ENCODE measurements around the gene SUPT3H.
"Not testable (repeated sequence)": the region's sequence is repeated elsewhere in the genome, so short reads cannot be mapped to it uniquely, and the experiment has no call there.

SUPT3H gene

DNA sequence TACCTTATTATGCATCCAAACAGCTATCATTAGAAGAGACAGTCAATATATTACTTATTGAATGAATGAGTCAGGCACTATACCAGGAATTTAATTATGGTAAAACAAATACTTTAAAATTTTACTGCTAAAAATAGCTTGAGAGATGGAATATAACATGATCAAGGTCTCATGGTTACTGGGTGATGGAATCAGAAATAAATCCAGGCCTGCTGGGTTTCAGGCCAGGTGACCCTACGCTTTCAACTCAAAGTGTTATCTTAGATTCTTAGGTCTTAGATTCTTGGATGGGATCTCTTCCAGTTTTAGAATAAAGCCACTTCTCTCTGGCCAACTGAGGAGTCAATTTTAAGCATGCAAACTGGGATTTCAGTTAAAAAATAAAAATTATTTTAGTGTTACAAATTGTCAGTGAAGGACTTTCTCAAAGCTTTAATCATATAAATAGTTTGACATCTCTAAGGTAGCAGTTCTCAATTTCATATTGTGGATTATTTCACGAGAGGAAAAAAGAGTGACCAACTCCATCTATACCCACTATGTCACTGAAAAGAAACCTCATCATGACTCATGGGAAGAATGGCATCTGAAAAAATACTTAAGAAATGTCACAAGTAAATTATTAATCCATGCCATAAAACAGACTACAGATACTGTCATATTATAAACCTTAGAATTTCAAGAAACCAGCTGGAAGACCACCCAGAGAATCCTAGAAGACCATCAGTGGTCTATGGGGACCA lies 333.1 kb downstream of the SUPT3H start:
- no peak for DNase-seq

DNA sequence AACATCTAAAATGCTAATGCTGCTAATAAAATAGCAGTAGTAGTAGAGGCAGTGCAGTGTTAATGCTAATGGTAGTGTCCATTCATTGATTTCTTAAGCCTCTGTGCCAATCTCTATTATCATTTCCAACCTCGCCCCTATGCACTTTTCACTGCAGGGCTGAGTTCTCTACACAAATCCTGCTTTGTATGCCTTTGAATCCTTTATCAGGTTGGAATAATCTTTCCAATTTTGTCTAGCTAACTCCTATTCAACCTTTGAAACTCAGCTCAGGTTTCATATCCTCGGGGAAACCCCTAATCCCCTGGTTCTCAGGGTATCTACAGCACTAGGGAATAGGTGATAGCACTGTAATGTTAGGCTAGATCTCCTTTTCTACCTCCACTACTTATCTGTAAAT lies 333.6 kb downstream of the SUPT3H start:
- DNase-seq, result no peak

DNA sequence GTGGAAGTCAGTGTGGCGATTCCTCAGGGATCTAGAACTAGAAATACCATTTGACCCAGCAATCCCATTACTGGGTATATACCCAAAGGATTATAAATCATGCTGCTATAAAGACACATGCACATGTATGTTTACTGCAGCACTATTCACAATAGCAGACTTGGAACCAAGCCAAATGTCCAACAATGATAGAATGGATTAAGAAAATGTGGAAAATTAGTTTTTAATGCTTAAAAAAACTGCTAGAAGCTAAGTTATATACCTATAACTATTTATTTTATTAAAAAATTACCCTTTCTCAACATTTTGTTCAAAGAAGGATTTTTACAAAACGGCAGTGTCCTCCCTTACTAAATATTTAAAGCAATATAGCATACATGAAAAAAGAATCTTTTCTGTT lies 335.1 kb downstream of the SUPT3H start:
- not testable (repeated sequence) for DNase-seq

DNA sequence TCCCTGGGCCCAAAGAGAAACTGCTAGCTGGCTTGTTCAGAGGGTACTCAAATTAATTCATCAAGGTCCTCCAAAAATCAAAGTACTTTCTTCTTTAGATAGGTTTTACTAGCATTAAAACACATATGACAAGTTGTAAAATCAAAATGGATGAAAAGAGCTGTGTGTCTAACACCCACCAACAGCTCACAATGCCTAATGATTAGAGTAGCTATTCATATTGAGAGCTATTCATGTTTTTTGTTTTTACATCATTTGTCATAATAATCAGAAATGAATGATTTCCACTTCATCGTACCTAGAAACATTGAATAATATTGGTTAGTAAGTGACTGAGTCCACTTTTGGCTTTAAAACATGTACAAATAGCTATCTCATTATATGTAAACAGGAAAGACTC lies 339.5 kb downstream of the SUPT3H start:
- DNase-seq, result no peak

DNA sequence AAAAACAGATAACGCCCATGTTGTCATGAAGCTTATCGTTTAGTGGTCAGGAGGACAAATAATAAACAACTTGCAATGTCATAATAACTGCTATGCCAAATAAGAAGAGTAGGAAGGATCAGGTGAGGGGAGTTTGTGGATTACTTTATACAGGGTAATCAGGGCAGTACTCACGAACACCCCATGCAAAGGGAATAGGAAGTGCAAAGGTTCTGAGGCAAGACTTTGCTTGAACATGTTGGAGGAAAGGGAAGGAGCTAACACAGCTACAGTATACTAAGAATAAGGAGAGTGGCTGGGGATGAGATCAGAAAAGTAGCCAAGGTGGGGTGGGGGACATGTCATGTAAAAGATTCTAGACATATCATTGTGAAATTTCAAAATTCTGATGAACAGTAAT lies 341.6 kb downstream of the SUPT3H start:
- DNase-seq, result no peak

DNA sequence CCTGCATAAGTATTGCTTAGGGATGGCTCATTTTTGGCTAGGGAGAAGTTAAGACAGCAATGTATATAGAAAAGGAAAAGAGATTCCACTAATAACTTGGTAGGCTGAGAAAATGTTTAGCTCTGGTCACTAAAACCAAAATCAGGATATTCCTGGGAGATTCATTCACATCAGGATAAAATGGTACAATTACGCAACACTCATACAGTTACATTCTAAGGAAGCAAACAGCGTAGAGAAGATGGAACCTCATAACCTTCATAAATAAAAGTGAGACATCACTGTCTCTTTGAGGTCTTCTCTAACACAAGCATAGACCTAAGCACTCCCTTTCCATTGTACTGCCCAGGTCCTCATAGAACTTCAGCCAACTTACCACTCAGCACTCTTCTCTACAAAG lies 345.3 kb downstream of the SUPT3H start:
- DNase-seq, result no peak

DNA sequence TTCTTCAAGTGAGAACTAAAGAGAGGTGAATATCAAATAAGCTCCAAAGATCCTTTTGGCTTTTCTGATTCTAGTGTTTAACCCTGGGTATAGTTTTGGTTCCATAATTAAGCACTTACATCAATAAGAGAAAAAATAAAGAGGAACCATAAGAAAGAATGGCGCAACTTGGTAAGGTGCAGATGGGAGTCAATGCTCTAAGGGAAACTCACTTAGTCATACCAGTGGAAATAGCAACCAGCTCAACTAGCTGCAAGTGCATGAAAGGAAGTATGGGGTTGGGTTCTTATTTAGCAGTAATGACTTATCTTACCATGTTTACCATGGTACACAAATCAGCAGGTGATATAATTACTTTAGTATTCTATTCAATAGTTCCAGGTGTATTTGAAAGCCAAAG lies 346.1 kb downstream of the SUPT3H start:
- DNase-seq, result no peak

DNA sequence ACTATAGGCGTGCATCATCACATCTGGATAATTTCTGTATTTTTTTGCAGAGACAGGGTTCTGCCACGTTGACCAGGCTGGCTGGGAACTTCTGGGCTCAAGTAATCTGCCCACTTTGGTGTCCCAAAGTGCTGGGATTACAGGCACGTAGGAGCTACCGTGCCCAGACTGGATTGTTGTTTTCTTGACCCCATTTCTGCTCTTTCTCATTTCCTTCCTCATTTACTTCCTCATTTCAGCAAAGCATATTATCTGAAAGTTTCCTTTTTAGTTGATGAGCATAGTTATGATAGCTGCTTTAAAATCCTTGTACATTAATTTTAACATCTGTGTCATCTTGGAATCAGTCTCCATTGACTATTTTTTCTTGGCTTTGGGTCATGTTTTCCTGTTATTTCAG lies 350.6 kb downstream of the SUPT3H start:
- DNase-seq, result no peak

DNA sequence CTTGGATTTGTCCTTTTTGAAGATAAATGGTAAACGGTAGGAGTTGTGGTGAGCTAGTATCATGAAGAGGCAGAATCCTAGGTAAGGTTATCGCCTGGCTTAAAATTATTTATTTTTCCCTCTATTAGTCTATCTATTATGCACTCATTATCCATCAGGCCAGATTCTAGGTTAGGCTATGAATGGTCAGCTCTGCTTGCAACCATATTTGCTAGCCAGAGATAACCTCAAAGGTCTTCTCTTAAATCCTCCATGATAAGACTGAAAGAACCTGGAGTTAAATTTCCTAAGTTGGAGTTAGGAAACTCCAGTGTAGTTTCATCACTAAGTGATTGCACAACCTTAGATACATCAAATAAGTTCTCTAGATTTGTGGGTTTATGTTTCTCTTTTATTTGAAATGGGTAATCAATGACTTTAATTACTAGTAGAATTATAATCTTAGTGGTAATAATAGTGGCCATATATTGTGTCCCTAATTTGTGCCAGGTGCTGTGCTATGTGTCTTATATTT lies 351.7 kb downstream of the SUPT3H start:
- no peak for DNase-seq

DNA sequence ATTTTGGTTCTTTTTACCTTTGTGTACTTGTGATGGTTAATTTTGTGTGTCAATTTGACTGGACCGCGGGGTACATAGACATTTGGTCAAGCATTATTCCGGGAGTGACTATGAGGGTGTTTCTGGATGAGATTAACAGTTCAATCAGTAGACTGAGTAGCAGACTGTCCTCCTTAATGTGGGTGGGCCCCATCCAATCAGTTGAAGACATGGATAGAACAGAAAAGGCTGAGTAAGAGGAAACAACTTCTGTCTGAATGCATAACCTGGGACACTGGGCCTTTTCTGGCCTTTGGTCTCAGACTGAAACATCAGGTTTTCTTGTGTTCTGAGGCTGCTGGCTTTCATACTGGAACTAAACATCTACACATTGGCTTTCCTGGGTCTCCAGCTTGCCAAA lies 353.1 kb downstream of the SUPT3H start:
- DNase-seq, result no peak

DNA sequence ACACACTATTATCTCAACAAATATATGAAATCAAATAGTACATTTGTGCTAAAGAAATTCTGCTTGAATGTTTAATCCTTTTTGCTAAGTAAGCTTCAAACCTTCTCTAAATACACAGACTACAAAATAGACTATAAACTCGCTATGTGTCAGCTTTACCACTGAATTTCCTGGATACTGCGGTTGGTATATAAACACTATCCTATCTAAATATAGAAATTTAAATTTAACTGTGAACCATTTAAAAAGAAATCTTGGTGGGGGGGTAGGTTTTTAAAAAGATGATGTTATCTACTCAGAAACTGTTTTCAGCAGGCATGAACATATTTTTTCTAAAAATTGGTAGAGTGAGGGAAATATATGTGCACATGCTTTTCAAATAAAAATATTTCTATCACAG lies 356.1 kb downstream of the SUPT3H start:
- peak; percentile 55 for DNase-seq

DNA sequence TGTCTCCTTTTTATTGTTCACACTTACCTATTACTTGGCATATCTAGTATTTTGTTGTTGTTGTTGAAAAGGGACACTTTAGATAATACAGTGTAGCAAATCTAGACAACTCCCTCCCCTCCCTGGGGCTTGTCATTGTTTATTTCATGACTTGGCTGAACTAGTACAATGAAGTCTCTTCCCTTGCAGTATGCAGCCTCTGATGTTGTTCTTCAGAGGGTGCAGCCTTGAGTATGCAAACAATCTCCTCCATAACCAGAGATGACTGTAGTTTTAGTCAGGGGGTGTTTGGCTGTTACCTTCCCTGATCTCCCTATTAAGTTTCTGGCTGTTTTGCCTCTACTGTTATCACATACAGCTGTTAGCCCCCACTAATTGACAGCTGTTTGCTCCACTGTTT lies 365.0 kb downstream of the SUPT3H start:
- no peak for DNase-seq

DNA sequence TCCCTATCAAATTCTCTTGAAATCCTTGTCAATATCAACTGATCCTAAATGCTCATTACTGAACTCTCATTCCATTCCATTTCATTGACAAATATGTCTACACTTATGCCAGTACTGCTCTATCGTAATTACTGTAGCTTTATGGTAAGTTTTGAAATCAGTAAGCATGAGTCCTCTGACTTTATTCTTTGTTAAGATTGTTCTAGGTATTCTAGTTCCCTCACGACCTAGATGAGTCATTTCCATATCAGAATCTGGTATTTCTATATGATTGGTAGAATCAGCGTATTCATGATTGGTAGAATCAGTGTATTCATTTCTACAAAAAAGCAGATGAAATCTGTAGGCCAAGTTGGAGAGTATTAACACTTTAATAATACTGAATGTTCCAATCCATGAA lies 368.2 kb downstream of the SUPT3H start:
- DNase-seq, result no peak

DNA sequence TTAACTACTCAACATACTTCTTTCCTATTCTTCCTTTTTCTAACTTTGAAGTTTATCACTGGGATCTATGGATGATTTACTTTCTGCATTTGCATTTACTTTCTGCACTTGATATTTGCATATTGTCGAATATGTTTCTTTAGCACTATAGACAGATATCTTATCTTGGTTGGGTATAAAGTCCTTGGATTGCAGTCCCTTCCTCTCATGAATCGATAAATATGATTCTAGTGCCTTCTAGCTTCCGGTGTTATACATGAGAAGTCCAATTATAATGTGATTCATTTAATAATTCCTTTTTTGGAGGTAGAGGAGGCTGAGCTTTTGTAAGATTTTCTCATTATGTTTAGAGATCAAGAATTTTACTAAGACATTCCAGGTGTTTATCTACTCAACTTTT lies 370.8 kb downstream of the SUPT3H start:
- DNase-seq, result no peak

DNA sequence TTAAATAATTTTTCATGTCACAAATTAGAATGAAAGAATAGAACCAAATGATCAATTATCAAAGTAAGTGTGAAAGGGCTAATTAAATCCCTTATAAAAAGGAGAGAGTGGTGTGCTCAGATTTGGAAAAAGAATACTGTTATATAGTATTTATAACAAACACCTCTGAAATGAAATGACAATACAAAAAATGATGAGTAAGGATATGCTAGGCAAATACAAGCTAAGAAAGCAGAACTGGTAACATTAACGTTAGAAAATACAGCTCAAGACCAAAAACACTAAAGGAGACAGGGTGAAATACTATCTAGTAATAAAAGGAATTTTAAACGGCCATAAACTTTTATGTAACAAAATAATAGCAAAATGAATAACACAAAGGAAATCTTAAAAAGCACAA lies 373.8 kb downstream of the SUPT3H start:
- no peak for DNase-seq

DNA sequence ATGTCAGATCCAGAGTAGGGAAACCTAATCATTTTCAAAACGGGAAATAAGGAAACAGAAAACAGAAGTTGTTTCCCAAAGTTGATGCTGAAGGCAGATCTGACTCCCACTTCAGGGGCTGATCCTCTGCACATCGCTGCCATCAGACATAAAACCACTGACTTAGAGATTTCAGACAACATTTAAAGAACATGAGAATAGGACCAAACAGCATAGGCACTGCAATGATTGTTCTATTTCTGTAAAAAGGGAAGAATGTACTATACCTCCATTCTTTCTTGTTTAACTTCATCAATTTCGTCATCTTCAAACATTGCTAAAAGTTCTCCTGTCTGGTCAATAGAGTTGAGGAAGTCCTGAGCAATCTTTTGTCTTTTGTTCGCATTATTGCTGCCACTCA lies 374.3 kb downstream of the SUPT3H start:
- DNase-seq, result no peak

DNA sequence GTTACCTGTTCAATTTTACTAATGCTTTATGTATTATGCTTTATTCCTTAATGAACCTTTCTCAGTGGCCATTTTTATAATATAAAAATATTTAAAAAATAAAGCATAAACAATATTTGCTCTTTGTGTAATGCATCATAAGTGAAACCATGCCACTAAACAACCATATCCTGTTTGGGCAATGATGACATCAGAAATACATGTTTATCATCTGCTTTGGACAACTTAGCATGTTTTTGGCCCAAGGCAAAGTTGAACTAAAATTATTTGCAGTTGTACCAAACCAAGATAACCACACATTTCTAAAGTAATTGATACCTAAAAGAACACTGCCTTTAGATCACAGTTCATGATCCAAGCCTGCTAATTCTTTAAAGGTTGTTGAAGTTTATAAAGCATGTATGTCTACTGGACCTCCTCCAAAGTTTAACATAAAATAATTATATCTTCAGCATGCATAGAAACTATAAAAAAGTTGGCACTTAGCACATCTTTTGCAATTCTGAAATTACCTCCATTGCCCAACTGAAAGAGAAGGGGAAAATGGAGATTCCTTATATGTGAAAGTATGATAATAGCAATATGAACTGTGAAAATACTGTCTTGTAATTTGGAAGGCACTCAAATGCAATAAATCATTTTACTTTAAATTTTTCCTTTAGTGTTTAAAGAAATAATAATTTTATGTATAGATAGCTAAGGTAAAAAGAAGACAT lies 375.2 kb downstream of the SUPT3H start:
- peak; percentile 21 for DNase-seq

DNA sequence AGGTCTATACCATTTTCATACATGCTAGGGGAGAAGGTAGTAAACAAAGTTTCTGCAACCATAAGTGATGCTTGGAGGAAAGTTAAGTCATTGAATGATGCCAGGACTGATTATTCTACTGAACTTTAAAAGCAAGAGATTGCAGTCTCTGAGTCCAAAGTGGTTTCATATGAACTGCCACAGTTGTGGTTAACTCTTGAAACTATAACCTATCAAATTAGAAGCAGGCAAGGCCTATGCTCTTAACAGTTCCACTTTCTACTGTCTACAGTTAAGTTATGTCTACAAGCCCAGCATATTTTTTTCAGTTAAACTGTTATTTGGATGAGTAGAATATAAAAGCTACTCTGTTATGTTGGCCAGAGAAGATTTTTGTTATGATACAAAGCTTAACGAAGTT lies 376.1 kb downstream of the SUPT3H start:
- peak; percentile 20 for DNase-seq

DNA sequence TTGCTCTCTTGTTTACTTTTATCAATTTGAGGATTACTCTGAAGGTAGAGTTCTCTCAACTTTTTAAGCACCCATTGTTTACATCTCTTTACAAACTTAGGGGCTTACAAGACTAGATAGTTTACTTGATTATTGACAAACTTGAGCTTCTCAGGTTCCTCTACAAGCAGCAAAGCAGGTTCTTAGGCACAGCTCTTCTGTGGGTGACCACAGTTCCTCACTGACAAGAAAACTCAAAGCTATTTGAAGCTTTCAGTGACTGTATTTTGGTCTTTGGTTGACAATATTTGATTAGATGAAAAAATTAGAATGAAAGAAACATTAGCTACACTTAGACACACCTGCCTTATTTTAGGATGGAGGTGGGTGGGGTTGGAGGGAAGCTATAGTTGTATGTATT lies 376.9 kb downstream of the SUPT3H start:
- DNase-seq, result no peak

DNA sequence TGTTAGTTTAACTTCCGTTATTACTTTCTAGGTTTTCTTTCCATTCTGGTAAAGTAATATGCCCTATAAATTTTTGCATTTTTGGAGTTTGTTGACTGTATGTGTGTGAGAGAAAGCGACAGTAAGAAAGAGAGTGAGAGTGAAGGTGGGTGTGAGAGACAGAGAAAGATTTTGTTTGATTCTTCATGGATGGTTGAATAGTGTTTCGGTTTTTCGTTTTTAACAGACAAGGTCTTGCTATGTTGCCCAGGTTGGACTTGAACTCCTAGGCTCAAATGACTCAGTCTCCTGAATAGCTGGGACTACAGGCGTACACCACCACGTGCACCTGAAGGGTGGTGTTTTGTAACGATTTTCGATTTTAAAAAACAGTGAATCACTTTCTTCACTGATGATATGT lies 378.7 kb downstream of the SUPT3H start:
- DNase-seq, result no peak

DNA sequence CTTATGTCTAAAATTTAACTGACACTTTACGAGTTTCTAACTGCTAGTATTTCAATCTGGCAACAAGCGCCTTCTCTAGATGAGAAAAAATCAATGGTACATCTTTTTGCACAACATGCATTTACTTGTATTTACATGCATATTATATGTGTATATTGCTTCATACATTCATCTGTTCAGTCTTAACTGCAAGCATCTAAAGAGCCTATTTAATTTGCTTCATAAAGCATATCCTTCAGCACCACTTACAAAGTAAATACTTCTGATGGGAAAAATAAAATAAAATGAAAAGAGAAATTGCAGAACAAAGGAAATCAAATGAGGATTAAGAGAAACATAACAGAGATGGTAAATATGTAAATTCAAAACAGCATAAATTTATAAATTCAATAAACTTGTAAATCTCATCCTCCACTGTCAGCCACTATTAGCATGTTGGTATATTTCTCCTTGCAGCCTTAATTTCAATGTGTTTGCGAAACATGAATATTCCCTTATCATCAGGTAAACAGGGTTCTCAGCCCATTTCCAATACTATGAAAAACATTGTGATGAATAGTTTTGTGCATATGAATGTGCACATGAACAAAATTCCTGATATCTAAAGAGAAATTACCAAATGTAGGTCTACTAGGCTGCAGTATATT lies 382.1 kb downstream of the SUPT3H start:
- DNase-seq, result no peak

DNA sequence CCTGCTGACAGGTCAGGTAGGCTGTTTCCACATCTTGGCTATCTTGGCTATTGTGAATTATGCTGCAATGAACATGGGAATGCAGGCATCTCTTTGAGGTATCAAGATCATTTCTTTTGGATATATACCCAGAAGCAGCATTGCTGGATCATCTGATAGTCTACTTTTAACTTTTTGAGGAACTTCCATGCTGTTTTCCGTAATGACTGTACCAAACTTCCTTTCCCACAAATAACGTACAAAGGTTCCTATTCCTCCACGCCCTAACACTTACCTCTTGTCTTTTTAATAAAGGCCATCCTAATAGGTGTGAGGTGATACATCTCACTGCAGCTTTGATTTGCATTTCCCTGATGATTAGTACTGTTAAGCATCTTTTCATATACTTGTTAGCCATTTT lies 388.3 kb downstream of the SUPT3H start:
- no peak for DNase-seq

DNA sequence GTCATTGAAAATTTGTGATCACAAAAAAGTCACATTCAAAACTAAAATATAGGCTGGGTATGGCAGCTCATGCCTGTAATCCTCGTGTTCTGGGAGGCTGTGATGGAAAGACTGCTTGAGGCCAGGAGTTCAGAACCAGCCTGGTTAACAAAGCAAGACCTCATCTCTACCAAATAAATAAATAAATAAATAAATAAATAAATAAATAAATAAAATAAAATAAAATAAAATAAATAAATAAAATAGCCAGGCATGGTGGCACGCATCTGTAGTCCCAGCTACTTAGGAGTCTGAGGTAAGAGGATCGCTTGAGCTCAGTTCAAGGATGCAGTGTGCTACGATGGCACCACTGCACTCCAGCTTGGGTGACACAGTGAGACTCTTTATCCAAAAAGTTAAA lies 392.7 kb downstream of the SUPT3H start:
- no peak for DNase-seq

All from CD4-positive, alpha-beta T cell treated with Interleukin-12 subunit alpha and Interleukin-12 subunit beta, for 1 hour (primary cell).